ENCODE measurements around the gene C1orf94.

DNA sequence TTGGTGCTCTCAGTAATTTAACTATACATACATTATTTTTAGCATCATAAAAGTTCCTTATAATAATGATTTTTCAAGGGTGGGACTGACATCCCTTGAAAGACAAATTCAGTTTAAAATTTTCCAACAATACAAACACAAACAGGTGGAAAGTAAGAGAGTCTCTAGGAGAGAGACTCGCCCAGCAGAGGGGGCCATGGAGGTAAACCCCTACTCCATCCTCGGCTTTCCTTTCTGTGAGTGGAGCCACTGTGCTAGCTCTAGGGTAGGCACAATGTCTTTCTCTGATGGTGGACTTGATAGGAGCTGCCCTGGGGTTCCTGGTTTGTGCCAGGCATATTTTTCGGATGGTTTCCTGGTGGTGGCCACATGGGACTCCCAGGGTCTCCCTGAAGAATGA lies 20.0 kb upstream of the C1orf94 start:
- no peak for TF ChIP-seq EZH2 (IDR thresholded peaks at IDR 0.05; ENCODE audit: insufficient read depth, poor library complexity, severe bottlenecking)
- no peak for TF ChIP-seq EZH2phosphoT487 (IDR thresholded peaks at IDR 0.05; ENCODE audit: insufficient read depth, low read depth)

Data from GM23248 (cell line).